ENCODE data around the gene SUPT4H1.

The SUPT4H1 gene

DNA sequence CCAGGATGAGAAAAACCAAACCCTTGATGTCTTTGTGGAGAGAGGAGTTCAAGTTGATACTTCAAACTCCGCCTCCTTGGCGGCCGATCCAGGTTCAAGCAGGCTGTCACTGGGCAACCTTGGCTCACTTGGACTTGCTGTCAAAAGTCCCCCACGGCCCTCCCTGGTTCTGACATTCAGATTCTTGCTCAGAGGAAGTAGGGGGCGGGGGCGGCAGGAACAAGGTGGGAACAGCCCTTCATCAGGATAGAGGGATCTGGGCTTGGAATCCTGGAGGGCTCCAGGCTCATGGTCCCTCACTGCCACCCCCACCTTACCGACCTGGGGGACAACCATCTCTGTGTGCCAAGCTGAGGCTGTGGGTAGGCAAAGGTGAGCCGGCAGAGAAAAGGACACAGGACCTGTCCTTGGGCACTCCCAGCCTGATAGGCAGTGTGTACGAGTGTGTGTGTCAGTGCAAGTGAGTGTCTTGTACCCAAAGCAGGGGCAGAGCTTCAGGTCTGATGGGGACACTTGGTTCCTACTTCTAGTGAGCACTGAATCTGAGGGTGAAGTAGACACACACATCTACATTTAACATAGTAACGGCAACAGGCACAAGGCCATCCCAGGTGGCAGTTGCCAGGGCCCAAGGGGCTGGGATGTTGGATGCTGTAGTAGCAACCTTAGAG is 16.8 kb downstream of the SUPT4H1 start:
- DNase-seq = peak; percentile 71
- Mint-ChIP-seq H3K4me3 (peak overlapping the region; percentile 99), H3K4me1 (ENCODE audit: low read depth) (peaks cover 49% of the 10 kb centered on the region), H3K36me3 (ENCODE audit: low read depth) (peaks cover 90% of the 10 kb centered on the region), H3K27me3 (peaks cover 4% of the 10 kb centered on the region), H3K9me3 (no peaks in the 10 kb centered on the region), H3K27ac (peak overlapping the region; percentile 100)

DNA sequence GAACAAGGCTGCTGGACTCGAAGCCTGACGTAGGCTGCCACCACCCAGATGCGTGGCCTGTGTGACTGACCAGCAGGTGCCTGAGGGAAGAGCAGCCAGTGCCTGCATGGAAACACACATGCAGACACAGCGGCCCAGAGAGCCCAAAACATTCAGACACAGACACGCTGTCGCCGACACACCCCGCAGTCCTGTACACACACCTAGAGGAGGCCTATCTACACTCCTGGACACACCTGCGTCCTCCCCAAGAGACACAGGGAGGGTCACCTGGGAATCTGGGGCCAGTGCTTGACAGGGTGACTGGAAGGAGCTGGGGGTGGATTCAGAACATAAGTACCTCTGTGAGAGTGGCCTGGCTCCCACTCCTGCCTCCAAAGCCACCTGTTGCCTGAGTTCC is 17.3 kb downstream of the SUPT4H1 start:
- peak overlapping the region; percentile 100 for H3K27ac Mint-ChIP-seq
- H3K4me3 Mint-ChIP-seq = peak overlapping the region; percentile 99
- H3K4me1 Mint-ChIP-seq (ENCODE audit: low read depth) = peaks cover 48% of the 10 kb centered on the region
- DNase-seq = no peak
- peaks cover 4% of the 10 kb centered on the region for H3K27me3 Mint-ChIP-seq
- H3K9me3 Mint-ChIP-seq = no peaks in the 10 kb centered on the region
- H3K36me3 Mint-ChIP-seq (ENCODE audit: low read depth) = peaks cover 88% of the 10 kb centered on the region

DNA sequence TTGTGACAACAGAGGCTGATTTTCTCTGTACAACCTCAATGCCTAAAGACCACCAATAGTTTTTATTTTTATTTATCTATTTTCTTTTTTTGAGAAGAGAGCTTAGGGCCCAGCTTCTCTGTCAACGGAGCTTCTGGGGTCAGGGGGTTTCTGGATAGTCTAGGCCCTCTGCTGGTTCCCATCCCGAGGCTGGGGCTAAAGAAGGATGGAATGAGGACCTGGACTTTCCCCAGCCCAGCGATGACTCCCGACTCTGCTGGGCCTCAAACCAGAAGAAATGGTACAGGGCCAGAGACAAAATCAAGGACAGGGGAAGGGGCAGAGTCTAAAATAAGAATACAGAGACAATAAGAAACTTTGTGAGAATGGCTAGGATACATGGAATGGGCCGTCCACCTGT is 17.7 kb downstream of the SUPT4H1 start:
- peak overlapping the region; percentile 100 for H3K27ac Mint-ChIP-seq
- peaks cover 4% of the 10 kb centered on the region for H3K27me3 Mint-ChIP-seq
- DNase-seq = no peak
- H3K4me1 Mint-ChIP-seq (ENCODE audit: low read depth) = peaks cover 51% of the 10 kb centered on the region
- peak overlapping the region; percentile 99 for H3K4me3 Mint-ChIP-seq
- H3K9me3 Mint-ChIP-seq = no peaks in the 10 kb centered on the region
- peaks cover 86% of the 10 kb centered on the region for H3K36me3 Mint-ChIP-seq (ENCODE audit: low read depth)

DNA sequence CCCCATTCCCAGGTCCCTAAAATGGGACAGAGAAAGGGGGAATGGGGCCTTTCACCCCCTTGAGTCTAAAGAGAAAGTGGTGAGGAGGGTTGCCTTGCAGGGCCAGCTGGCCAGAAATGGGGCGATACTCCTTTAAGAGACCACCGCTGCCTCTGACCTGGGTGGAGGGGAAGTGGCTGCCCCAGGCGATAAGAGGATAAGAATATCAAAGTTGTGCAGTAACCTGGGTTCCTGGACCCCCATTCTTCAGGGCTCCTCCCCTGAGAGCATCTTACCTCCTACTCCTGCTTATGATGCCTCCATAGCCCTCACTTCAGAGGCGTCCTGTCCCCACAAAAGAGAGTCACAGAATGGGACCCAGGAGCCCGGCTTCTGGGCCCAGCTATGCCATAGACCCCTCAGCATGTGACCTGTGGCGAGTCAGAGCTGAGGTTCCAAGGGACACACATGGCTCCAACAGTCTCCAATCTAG is 18.2 kb downstream of the SUPT4H1 start:
- DNase-seq = peak; percentile 67
- Mint-ChIP-seq H3K4me1 (ENCODE audit: low read depth) (peaks cover 53% of the 10 kb centered on the region), H3K4me3 (peak overlapping the region; percentile 99), H3K27me3 (peaks cover 4% of the 10 kb centered on the region), H3K27ac (peak overlapping the region; percentile 100), H3K36me3 (ENCODE audit: low read depth) (peaks cover 81% of the 10 kb centered on the region), H3K9me3 (no peaks in the 10 kb centered on the region)

DNA sequence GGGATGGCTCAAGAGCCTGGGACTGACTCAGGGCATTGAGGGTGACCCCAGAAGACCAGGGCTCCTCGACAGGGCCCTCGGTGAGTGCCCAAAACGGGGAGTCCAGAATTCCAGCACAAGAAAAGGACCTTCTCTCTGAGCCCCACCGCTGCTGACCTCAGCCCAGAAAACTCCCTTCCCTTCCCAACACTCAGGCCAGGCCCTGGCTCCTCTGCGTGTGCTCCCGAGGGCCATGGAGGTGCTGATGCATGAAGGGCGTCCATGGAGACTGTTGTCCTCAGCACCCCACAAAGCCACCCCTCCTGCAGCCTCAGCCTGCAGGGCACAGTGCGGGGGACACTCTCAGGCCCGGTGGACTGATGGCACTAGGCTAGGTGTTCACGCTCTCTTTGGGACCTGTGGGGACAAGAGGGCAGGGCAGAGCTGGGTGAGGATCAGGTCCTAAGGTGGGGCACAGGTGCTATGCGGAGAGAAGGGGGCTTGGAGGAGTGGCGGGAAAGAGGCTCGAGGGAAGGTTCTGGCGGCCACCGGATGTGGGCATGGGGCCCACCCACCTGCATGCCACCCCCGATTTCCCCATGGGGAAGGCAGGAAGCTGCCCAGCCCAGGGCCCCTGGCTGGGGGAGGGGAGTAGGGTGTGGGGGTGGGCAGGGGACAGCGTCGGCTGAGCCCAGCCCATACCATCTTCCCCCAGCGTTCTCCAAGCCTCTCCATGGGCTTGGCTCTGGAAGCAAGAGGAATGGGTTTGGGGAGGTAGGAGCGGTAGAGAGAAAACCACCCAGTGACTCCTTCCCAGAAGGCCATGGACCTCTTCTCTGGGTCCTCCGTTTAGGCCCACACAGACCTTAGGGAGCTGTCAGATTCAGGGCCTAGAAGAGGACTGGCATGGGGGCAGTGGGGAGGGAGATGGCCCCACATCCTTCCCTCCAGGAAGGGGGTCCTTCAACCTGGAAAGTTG is 18.9 kb downstream of the SUPT4H1 start:
- Mint-ChIP-seq H3K27ac (peak overlapping the region; percentile 100), H3K9me3 (no peaks in the 10 kb centered on the region), H3K4me1 (ENCODE audit: low read depth) (peaks cover 57% of the 10 kb centered on the region), H3K4me3 (peak overlapping the region; percentile 99), H3K27me3 (peaks cover 4% of the 10 kb centered on the region), H3K36me3 (ENCODE audit: low read depth) (peaks cover 74% of the 10 kb centered on the region)
- peak; percentile 88 for DNase-seq

DNA sequence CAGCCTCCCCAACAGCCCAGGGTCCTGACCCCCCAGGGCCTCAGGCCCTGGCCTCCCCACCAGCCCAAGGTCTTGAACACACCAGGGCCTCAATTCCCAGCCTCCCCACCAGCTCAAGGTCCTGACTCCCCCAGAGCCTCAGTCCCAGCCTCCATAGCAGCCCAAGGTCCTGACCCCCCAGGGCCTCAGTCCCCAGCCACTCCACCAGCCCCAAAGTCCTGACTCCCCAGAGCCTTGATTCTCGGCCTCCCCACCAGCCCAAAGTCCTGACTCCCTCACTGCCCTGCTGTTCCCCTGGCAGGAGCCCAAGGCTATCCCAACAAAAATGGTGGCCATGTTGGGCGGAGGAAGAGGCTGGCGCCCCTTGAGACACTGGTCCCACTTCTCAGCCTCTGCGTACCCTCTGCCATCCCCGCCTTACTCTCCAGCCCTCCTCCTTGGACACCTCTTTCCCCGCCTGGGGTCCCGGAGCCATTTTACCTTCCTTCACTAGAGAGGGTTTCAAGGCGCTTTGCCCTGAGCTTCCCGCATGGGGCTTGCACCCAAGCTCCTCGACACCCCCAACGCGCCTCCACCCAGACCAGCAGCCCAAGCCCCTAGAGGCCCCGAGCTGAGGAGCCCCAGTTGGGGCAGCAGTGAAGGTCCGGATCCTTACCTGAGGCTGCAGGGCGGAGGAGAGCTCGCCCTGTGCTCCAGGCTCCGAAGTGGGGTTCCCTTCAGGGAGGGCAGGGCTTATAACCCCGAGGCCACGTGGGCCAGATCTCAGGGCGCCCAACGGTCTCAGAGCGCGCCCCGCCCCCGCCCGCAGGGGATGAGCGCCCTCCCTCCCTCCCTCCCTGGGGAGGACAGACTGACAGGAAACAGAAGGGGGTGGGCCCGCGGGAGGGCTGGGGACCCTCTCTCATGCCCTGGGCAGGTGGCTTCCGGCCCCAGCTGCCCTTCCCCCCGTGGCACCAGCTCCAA is 19.9 kb downstream of the SUPT4H1 start:
- H3K36me3 Mint-ChIP-seq (ENCODE audit: low read depth) = peaks cover 66% of the 10 kb centered on the region
- H3K27ac Mint-ChIP-seq = peak overlapping the region; percentile 100
- peak; percentile 96 for DNase-seq

DNA sequence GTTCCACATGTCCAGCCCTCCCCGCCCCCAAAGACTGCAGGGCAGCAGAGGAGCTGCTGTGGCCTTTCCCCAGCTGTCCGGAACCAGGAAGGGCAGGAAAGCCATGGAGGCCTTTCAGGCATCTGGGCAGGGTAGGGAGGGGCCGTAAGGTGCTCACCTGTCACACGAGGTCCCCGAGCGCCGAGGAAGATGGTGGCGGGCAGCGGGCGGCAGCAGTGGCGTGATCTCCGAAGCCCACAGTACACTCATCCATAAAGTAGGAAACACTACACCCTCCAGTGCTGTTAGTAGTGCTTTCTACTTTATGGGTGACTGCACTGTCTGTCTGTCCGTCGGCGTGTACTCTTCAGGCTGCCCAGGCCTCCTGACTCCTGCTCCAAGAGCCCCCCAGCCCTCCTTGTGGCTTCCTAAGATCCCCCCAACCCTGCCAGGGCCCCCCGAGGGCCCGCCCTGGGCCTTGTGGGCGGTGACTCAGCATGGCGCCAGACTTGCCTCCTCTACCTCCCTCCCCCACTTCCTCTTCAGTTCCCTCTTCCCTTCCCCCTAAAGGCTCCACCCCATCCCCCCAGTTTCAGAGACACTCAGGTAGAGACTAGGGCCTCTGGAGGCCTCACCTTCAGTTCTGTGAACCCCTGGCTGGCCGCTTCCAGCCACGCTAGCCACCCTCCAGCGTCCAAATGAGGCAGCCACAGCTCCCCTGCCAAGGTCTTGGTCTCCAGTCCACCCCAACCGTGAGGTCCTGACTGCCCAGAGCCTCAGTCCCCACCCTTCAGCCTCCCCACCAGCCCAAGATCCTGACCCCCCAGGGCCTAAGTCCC is 20.8 kb downstream of the SUPT4H1 start:
- H3K4me1 Mint-ChIP-seq (ENCODE audit: low read depth) = peaks cover 60% of the 10 kb centered on the region
- H3K36me3 Mint-ChIP-seq (ENCODE audit: low read depth) = peaks cover 58% of the 10 kb centered on the region

More for the DNA sequence above, 19.9 kb downstream of the SUPT4H1 start:
- Mint-ChIP-seq H3K4me3 (peak overlapping the region; percentile 99), H3K4me1 (ENCODE audit: low read depth) (peaks cover 62% of the 10 kb centered on the region), H3K27me3 (peaks cover 4% of the 10 kb centered on the region), H3K9me3 (no peaks in the 10 kb centered on the region)

DNA sequence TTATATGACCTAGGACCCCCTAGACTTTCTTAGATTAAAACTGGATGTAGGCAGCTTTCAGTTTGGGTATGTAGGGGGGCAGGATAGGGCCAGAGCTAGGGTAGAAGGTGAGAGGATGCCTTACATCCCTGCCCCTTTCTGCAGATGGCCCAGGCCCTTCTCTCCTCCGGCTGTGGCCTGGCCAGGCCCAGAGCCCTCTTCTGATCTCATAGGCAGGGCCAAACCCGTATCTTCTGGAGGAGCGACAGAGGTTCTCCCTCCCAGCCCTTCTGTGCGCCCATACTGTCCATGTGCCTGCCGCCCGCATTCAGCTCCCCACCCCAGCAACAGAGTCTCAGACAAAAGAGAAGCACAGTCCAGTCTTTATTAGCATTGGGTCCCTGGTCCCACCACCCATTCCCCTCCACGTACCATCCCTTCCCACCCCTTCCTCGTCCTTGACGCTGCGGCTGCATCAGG is 21.4 kb downstream of the SUPT4H1 start:
- DNase-seq = peak; percentile 74
- Mint-ChIP-seq H3K9me3 (no peaks in the 10 kb centered on the region), H3K36me3 (ENCODE audit: low read depth) (peaks cover 55% of the 10 kb centered on the region), H3K4me3 (peak overlapping the region; percentile 99), H3K27ac (peak overlapping the region; percentile 100), H3K27me3 (peaks cover 4% of the 10 kb centered on the region), H3K4me1 (ENCODE audit: low read depth) (peaks cover 60% of the 10 kb centered on the region)

More for the DNA sequence above, 20.8 kb downstream of the SUPT4H1 start:
- Mint-ChIP-seq H3K27me3 (peaks cover 4% of the 10 kb centered on the region), H3K4me3 (peak overlapping the region; percentile 99), H3K27ac (peak overlapping the region; percentile 100), H3K9me3 (no peaks in the 10 kb centered on the region)
- DNase-seq = peak; percentile 90

DNA sequence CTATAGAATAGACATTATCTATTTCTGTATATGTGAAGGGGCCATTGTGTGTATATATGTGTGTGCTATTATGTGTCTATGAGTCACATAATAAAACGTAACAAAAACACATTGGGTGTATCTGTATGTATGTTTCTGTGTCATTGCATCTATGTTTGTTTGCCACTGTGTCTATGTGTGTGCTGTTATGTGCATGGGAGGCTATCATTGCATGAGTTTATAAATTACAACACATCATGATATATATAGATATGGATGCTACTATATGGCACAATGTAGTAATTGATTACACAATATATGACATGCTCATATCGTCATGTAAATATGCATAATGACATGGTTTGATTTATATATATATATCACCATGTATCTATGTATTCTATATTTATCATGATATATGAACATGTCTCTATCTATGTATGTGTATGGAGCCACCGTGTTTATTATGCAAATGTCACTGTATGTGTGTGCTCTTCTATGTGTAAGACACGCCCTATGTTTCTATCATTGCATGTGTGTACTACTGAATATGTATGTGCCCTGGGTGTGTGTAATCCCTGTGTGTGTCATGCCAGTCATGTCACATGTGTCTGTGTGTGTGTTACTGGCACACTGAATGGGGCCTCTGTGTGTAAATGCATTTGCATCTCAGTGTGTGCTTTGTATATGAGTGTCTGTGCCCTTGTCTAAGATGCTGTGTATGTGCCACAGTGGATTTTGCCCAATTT is 22.0 kb downstream of the SUPT4H1 start:
- H3K9me3 Mint-ChIP-seq = no peaks in the 10 kb centered on the region
- no peak for DNase-seq
- H3K27ac Mint-ChIP-seq = peak overlapping the region; percentile 100
- H3K36me3 Mint-ChIP-seq (ENCODE audit: low read depth) = peaks cover 49% of the 10 kb centered on the region
- H3K4me1 Mint-ChIP-seq (ENCODE audit: low read depth) = peaks cover 61% of the 10 kb centered on the region
- peak overlapping the region; percentile 99 for H3K4me3 Mint-ChIP-seq
- H3K27me3 Mint-ChIP-seq = peaks cover 4% of the 10 kb centered on the region

DNA sequence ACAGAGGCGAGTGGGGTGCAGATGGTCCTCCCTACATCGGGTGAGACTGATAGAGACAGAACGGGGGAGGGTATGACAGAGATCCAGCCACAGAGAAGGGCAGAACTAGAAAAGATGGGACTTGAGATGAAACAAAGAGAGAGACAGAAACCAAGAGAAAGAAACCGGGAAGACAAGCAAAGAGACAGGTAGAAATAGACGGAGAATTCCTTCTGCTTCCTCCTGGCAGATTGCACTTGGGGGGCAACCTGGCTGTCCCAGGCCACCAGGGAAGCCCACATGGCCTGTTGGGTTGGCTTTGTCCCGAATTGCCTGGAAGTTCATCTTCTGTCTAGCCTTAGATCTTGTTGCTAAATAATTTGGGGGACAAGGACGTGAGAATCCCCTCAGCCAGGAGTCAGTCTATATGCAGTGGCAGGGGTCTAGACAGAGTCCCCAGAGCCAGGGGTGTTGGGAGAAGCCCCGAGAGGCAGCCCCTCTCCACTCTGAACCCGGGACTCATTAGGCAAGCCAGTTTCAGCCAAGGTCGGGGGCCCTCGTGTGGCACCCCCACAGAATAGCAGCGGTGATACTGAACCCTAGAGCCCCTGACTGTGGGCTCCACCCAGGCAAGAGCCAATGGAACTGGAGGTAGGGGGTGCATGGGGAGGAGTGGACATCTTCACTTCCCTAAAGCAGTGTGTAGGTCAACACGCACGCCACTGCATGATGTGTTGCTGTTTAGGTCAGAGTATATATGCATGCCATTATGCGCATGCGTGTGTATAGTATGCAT is 22.8 kb downstream of the SUPT4H1 start:
- H3K4me1 Mint-ChIP-seq (ENCODE audit: low read depth) = peaks cover 58% of the 10 kb centered on the region
- H3K27ac Mint-ChIP-seq = peak overlapping the region; percentile 96
- peak; percentile 93 for DNase-seq
- H3K36me3 Mint-ChIP-seq (ENCODE audit: low read depth) = peaks cover 42% of the 10 kb centered on the region
- H3K9me3 Mint-ChIP-seq = no peaks in the 10 kb centered on the region
- peaks cover 4% of the 10 kb centered on the region for H3K27me3 Mint-ChIP-seq
- H3K4me3 Mint-ChIP-seq = peak overlapping the region; percentile 99

DNA sequence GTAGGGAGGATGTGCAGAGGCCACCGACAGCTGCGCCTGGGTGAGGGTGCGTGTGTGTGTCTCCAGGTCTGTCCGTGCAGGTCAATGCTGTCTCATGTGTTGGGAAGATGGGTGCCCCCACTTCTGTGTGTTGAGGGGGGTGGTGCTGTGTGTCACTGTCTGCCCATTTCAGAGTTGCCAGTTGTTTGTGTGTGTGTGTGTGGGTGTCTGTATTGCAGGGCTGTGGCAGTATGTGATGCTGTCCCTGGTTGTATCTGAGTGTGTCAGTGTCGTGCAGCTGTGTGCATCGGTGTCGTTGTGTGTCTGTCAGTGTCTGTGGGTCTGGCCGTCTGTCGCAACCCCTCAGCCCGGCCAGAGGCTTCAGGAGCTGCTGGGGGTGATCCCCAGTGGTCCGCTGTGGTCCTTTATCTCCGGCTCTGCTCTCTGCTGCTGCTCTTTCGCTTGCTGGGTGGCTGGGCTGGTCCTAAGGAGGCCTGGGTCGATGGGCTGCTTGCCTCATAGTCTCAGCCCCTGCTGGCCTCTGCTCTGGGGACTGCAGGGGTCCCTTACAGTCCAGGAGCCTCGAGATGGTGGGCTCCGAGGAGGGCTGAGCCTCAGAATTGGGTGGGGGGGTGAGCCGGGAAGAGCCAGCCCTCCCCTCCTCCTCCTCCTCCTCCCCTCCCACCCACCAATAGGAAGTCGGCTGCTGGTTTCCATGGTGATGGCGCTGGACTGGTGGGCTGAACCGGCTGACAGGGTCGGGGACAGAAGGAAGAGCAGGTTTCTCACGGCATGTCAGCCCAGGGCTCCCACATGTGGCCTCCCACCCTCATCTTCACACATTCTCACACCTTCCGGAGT is 23.6 kb downstream of the SUPT4H1 start, which contains the start of gene TSPOAP1:
Gene TSPOAP1 (minus strand): TSS at position 601 of the 840 bp plus-strand sequence. CDS start 875 bp downstream, outside the sequence.
- Mint-ChIP-seq H3K9me3 (no peaks in the 10 kb centered on the region), H3K27me3 (peaks cover 4% of the 10 kb centered on the region), H3K36me3 (ENCODE audit: low read depth) (peaks cover 41% of the 10 kb centered on the region), H3K27ac (peak within 1 kb of the TSS; percentile 96), H3K4me1 (ENCODE audit: low read depth) (peaks cover 54% of the 10 kb centered on the region), H3K4me3 (peak within 1 kb of the TSS; percentile 99)
- DNase-seq = peak; percentile 90

Measured in activated T-cell treated with anti-CD3 and anti-CD28 coated beads, Interleukin-2, amount 50 U/mL, for 24 hours (primary cell).